HEK293 (cell line): ENCODE results near the gene EGFL8.

ENCODE experiments used
- GLI2 ChIP-seq: fragments of 450-650 bp; formaldehyde crosslinking; IDR thresholded peaks from 2 replicates; pipeline ENCODE4; 2017; ENCODE audit warnings: missing biosample characterization, missing genetic modification characterization, low read depth, borderline replicate concordance
- MYNN ChIP-seq: fragments of 450-650 bp; formaldehyde crosslinking; IDR thresholded peaks from 2 replicates; pipeline ENCODE4 v1.5.1; 2016; ENCODE audit warnings: missing biosample characterization, missing genetic modification characterization, borderline replicate concordance
- PRDM4 ChIP-seq: fragments of 450-650 bp; formaldehyde crosslinking; IDR thresholded peaks from 2 replicates; pipeline ENCODE4 v1.5.1; 2017; ENCODE audit warnings: missing biosample characterization, missing genetic modification characterization
- SP2 ChIP-seq: fragments of 450-650 bp; formaldehyde crosslinking; IDR thresholded peaks from 2 replicates; pipeline ENCODE4 v1.5.1; 2016; ENCODE audit warnings: missing biosample characterization, missing genetic modification characterization
- ZBTB20 ChIP-seq: fragments of 450-650 bp; formaldehyde crosslinking; IDR thresholded peaks from 2 replicates; pipeline ENCODE4 v1.5.1; 2016; ENCODE audit warnings: missing biosample characterization, missing genetic modification characterization
- ZBTB26 ChIP-seq: fragments of 450-650 bp; formaldehyde crosslinking; optimal IDR thresholded peaks from 2 replicates; pipeline ENCODE3; 2016; ENCODE audit warnings: missing biosample characterization, mild to moderate bottlenecking, missing genetic modification characterization
- ZFP37 ChIP-seq: fragments of 450-650 bp; formaldehyde crosslinking; IDR thresholded peaks from 2 replicates; pipeline ENCODE4 v1.5.1; 2016; ENCODE audit warnings: missing biosample characterization, missing genetic modification characterization
- ZNF10 ChIP-seq: fragments of 450-650 bp; formaldehyde crosslinking; IDR thresholded peaks from 2 replicates; pipeline ENCODE4 v1.5.1; 2017; ENCODE audit warnings: missing biosample characterization, missing genetic modification characterization
- ZNF174 ChIP-seq: fragments of 450-650 bp; formaldehyde crosslinking; IDR thresholded peaks from 2 replicates; pipeline ENCODE4 v1.5.0; 2017; ENCODE audit warnings: missing biosample characterization, mild to moderate bottlenecking, missing genetic modification characterization
- ZNF501 ChIP-seq: fragments of 450-650 bp; formaldehyde crosslinking; IDR thresholded peaks from 2 replicates; pipeline ENCODE4 v1.5.1; 2016; ENCODE audit warnings: missing biosample characterization, missing genetic modification characterization
- ZSCAN30 ChIP-seq: fragments of 450-650 bp; IDR thresholded peaks from 2 replicates; pipeline ENCODE4 v1.5.1; 2018; ENCODE audit warnings: missing biosample characterization, mild to moderate bottlenecking, missing genetic modification characterization, moderate library complexity
- TF ChIP-seq, protein P1 (sequence below): fragments of 450-650 bp; formaldehyde crosslinking; IDR thresholded peaks from 2 replicates; pipeline ENCODE4 v1.5.1; 2016; ENCODE audit warnings: missing biosample characterization, missing genetic modification characterization

DNA sequence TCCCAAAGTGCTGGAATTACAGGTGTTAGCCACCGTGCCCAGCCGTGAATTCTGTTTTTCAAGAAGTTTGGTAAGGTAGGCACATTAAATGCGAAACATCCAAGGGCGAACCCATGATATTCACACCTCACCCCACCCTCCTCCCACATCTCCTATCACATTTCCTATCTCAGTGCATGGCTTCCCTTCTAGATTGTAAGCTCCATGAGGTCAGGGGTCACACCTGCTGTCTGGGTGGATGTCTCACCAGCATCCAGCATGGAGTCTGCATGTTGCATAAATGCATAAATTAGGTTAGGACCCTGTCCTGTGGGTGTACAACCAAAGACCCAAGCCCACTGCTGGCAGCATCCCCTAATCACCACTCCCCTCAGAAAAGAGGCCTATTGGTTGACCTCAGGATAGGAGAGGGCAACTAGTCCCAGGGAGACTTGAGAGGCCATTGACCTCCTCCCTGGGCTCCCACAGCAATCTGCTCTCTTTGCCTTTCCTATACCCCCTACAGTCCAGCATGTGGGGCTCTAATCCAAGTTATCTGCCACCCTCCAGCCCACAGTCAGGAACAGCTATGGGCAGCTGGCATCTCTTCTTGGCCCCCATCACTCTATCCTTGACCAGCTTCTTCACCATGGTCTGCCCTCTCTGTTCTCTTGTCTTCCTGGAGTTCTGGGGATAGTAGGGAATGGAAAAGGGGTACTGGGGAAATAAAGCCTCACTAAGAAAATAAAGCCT, 16.8 kb upstream of the EGFL8 start:
- TF ChIP-seq, protein P1, sequence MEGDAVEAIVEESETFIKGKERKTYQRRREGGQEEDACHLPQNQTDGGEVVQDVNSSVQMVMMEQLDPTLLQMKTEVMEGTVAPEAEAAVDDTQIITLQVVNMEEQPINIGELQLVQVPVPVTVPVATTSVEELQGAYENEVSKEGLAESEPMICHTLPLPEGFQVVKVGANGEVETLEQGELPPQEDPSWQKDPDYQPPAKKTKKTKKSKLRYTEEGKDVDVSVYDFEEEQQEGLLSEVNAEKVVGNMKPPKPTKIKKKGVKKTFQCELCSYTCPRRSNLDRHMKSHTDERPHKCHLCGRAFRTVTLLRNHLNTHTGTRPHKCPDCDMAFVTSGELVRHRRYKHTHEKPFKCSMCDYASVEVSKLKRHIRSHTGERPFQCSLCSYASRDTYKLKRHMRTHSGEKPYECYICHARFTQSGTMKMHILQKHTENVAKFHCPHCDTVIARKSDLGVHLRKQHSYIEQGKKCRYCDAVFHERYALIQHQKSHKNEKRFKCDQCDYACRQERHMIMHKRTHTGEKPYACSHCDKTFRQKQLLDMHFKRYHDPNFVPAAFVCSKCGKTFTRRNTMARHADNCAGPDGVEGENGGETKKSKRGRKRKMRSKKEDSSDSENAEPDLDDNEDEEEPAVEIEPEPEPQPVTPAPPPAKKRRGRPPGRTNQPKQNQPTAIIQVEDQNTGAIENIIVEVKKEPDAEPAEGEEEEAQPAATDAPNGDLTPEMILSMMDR (tag by site-specific recombination) = no peak
- TF ChIP-seq ZSCAN30 (tag by site-specific recombination) (no peak), ZBTB20 (tag by site-specific recombination) (no peak), ZNF501 (tag by site-specific recombination) (no peak), MYNN (tag by site-specific recombination) (no peak), ZNF10 (tag by site-specific recombination) (no peak), SP2 (tag by site-specific recombination) (no peak), ZBTB26 (tag by site-specific recombination) (no peak), ZFP37 (no peak), GLI2 (no peak), PRDM4 (no peak), ZNF174 (no peak)
